ENCODE measurements around the gene FHIP1B. TPM values are rescaled to one million over a fixed set of nuclear protein-coding genes. Genes with fewer than 3 reads are reported as not detected.

FHIP1B gene
- total RNA-seq, 1 donor from 2014 or later: 12.0 TPM

DNA sequence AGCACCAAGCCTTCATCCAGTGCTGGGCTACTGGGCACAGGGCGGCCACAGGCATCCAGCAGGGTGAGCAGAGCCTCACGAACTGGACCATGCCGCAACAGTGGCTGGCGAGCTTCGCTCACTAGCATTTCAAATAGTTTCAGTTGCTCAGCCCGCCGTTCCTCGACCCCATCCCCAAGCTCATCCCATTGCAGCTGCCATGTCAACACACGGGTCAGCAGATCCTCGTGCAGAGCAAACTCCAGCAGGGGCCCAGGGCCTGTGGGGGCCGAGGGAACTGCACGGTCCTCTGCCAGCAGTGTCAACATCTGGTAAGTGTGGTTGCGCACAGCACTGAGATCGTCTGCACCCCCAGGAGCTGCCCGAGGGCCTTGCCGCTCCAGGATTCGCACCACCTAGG is 10.6 kb downstream of the FHIP1B start:
- peaks cover 7% of the 10 kb centered on the region for H3K36me3 Mint-ChIP-seq
- Histone ChIP-seq H3K9me3 (ENCODE audit: low read depth) (no peaks in the 10 kb centered on the region), H3K9ac (no peak overlapping the region), H3F3A (ENCODE audit: low read depth) (no peaks in the 10 kb centered on the region), H3K4me3 (no peak overlapping the region), H3K79me2 (ENCODE audit: low read depth) (peaks cover 48% of the 10 kb centered on the region), H3K4me2 (no peak overlapping the region), H3K36me3 (no peaks in the 10 kb centered on the region), H3K27ac (no peak overlapping the region), H4K20me1 (ENCODE audit: low read depth) (peaks cover 17% of the 10 kb centered on the region), H2AFZ (replicated peaks) (no peak overlapping the region), H3K4me1 (no peaks in the 10 kb centered on the region), H3K27me3 (no peaks in the 10 kb centered on the region)
- DNase-seq (ENCODE audit: low spot score): no peak
- no peaks in the 10 kb centered on the region for H3K27me3 Mint-ChIP-seq (ENCODE audit: insufficient read depth, low read depth)
- no peak overlapping the region for H3K4me3 Mint-ChIP-seq
- H3K4me1 Mint-ChIP-seq: no peaks in the 10 kb centered on the region
- H3K9me3 Mint-ChIP-seq: no peaks in the 10 kb centered on the region
- TF ChIP-seq EZH2 (IDR thresholded peaks at IDR 0.05): no peak
- TF ChIP-seq EZH2phosphoT487 (IDR thresholded peaks at IDR 0.05): no peak
- TF ChIP-seq, protein P1, sequence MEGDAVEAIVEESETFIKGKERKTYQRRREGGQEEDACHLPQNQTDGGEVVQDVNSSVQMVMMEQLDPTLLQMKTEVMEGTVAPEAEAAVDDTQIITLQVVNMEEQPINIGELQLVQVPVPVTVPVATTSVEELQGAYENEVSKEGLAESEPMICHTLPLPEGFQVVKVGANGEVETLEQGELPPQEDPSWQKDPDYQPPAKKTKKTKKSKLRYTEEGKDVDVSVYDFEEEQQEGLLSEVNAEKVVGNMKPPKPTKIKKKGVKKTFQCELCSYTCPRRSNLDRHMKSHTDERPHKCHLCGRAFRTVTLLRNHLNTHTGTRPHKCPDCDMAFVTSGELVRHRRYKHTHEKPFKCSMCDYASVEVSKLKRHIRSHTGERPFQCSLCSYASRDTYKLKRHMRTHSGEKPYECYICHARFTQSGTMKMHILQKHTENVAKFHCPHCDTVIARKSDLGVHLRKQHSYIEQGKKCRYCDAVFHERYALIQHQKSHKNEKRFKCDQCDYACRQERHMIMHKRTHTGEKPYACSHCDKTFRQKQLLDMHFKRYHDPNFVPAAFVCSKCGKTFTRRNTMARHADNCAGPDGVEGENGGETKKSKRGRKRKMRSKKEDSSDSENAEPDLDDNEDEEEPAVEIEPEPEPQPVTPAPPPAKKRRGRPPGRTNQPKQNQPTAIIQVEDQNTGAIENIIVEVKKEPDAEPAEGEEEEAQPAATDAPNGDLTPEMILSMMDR (IDR thresholded peaks at IDR 0.05): no peak
- H3K27ac Mint-ChIP-seq: no peak overlapping the region

DNA sequence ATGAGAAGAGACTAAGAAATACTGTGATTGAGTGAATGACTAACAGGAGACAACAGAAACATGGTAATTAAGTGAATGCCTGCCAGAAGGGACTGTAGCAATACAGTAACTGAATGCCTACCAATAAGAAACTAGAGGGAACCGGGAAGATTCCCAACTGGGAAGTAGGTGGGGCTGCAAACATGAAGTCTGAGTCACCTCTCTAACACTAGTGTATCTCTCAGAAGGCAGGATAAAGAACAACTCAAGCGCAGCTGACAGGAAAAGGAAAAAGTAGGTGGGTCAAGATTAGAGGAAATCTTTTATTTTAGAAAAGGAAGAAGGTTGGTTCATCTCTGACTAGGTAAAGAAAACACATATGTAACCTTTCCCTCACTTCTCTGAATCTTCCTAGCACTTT is 15.1 kb downstream of the FHIP1B start:
- DNase-seq (ENCODE audit: low spot score): no peak
- Histone ChIP-seq H3K79me2 (ENCODE audit: low read depth) (peaks cover 5% of the 10 kb centered on the region), H3F3A (ENCODE audit: low read depth) (no peaks in the 10 kb centered on the region), H3K36me3 (no peaks in the 10 kb centered on the region), H3K4me1 (no peaks in the 10 kb centered on the region), H3K9ac (no peak overlapping the region), H2AFZ (replicated peaks) (no peak overlapping the region), H3K27ac (no peak overlapping the region), H3K4me2 (no peak overlapping the region), H3K27me3 (no peaks in the 10 kb centered on the region), H3K4me3 (no peak overlapping the region), H4K20me1 (ENCODE audit: low read depth) (no peaks in the 10 kb centered on the region), H3K9me3 (ENCODE audit: low read depth) (no peaks in the 10 kb centered on the region)
- Mint-ChIP-seq H3K36me3 (peaks cover 19% of the 10 kb centered on the region), H3K4me1 (no peaks in the 10 kb centered on the region), H3K27me3 (ENCODE audit: insufficient read depth, low read depth) (no peaks in the 10 kb centered on the region), H3K4me3 (no peak overlapping the region), H3K27ac (no peak overlapping the region), H3K9me3 (no peaks in the 10 kb centered on the region)
- TF ChIP-seq EZH2phosphoT487 (IDR thresholded peaks at IDR 0.05) (no peak), EZH2 (IDR thresholded peaks at IDR 0.05) (no peak)
- TF ChIP-seq, protein P1 (IDR thresholded peaks at IDR 0.05): no peak

DNA sequence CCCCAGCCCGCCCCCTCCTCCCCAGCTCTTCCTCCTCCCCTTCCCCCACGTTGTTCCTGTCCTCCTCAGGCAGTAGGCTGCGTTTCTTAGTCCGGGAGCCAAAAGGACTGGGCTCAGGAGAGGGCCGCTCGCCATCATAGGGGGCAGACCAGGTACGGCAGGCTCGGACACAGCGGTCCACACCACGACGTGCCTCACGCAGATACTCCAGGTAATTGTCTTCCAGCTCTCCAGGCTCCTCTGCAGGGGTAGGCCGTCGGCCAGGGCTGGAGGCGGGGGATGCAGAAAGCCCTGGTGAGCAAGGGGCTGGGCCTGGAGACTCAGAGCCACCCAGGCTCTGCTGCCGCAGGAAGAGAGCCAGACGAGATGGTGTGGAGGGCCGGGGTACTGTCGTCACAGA is 16.7 kb downstream of the FHIP1B start:
- Histone ChIP-seq H2AFZ (replicated peaks) (no peak overlapping the region), H4K20me1 (ENCODE audit: low read depth) (no peaks in the 10 kb centered on the region), H3K27ac (no peak overlapping the region), H3K27me3 (no peaks in the 10 kb centered on the region), H3K4me2 (no peak overlapping the region), H3K9me3 (ENCODE audit: low read depth) (no peaks in the 10 kb centered on the region), H3K36me3 (no peaks in the 10 kb centered on the region), H3K4me1 (no peaks in the 10 kb centered on the region), H3K4me3 (no peak overlapping the region), H3K79me2 (ENCODE audit: low read depth) (peaks cover 5% of the 10 kb centered on the region), H3K9ac (no peak overlapping the region), H3F3A (ENCODE audit: low read depth) (no peaks in the 10 kb centered on the region)
- no peak overlapping the region for H3K27ac Mint-ChIP-seq
- no peaks in the 10 kb centered on the region for H3K9me3 Mint-ChIP-seq
- H3K36me3 Mint-ChIP-seq: peaks cover 17% of the 10 kb centered on the region
- TF ChIP-seq, protein P1 (IDR thresholded peaks at IDR 0.05): no peak
- TF ChIP-seq EZH2phosphoT487 (IDR thresholded peaks at IDR 0.05) (no peak), EZH2 (IDR thresholded peaks at IDR 0.05) (no peak)
- no peak for DNase-seq (ENCODE audit: low spot score)
- no peaks in the 10 kb centered on the region for H3K27me3 Mint-ChIP-seq (ENCODE audit: insufficient read depth, low read depth)
- H3K4me3 Mint-ChIP-seq: no peak overlapping the region
- H3K4me1 Mint-ChIP-seq: no peaks in the 10 kb centered on the region
